Activated naive CD4-positive, alpha-beta T cell treated with anti-CD3 and anti-CD28 coated beads, Interleukin-2, amount 10 ng/mL, durations not matched to agents 7 days and 5 days (primary cell): ENCODE results near the gene RAB40B.

Experiments
- CTCF ChIA-PET: fragments of 350-600 bp; sonication (Branson Sonifier 250); formaldehyde crosslinking; loops from one replicate; lab custom pipeline; 2021; ENCODE audit warnings: antibody characterized with exemption; lab: Charles Lee
- DNase-seq: peaks from one replicate; pipeline ENCODE4 v3.0.0-alpha.2; 2020
- H3K27ac Mint-ChIP-seq: one replicate; pipeline ENCODE4 v1.8.0; 2021; ENCODE audit warnings: mild to moderate bottlenecking, moderate library complexity, mixed read lengths
- H3K27me3 Mint-ChIP-seq: one replicate; pipeline ENCODE4 v1.8.0; 2021; ENCODE audit warnings: mild to moderate bottlenecking, mixed read lengths
- H3K36me3 Mint-ChIP-seq: one replicate; pipeline ENCODE4 v1.8.0; 2021; ENCODE audit warnings: mixed read lengths
- H3K4me1 Mint-ChIP-seq: one replicate; pipeline ENCODE4 v1.8.0; 2021; ENCODE audit warnings: mixed read lengths
- H3K4me3 Mint-ChIP-seq: one replicate; pipeline ENCODE4 v1.8.0; 2021; ENCODE audit warnings: mild to moderate bottlenecking, moderate library complexity, mixed read lengths
- H3K9me3 Mint-ChIP-seq: one replicate; pipeline ENCODE4 v1.8.0; 2021; ENCODE audit warnings: mixed read lengths

The RAB40B gene

DNA sequence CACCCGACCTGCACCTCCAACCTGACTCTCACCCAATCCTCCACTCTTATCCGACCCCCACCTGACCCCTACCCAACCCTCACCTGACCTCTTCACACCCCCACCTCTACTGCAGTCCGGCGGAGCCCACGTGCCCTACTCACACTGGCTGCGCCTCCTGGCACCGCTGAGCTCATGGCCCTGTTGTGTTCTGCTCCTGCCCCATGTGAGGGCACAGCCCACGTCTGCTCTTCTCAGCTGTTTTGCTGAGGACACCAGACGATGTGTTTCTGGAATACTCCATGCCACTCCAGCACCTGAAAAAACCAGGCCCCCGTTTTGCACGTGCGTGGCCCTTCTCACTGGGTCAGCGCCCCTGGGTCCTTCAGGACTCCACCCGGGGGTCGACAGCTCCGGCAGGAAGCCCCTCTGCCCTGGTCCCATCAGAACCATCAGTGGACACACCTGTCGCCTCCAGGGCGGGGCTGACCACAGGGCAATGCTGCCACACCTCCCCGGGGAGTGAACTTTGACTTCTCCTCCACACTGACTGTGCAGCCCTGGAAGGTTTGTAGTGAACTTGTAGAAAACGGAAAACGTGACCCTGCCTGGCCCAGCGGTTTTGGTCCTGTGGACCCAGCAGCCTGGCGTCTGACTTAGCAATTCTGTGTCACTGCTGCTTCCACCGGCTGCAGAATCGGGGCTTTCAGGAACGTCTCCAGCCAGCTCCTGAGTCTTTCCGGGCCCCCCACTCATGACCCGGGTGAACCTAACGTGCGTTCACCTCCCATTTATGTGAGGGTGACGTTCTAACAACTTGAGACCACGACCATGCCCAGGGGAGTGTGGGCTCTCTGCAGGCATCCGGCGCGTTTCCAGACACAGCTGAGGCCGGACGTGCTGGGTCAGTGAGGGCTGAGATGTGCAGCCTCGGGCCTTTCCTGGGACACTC lies 5.7 kb upstream of the RAB40B start:
- H3K4me3 Mint-ChIP-seq: no peak overlapping the region
- DNase-seq: no peak
- peaks cover 3% of the 10 kb centered on the region for H3K4me1 Mint-ChIP-seq
- H3K27ac Mint-ChIP-seq: no peak overlapping the region
- H3K27me3 Mint-ChIP-seq: peaks cover 19% of the 10 kb centered on the region
- CTCF ChIA-PET: no interaction called here
- H3K9me3 Mint-ChIP-seq: no peaks in the 10 kb centered on the region
- H3K36me3 Mint-ChIP-seq: no peaks in the 10 kb centered on the region

DNA sequence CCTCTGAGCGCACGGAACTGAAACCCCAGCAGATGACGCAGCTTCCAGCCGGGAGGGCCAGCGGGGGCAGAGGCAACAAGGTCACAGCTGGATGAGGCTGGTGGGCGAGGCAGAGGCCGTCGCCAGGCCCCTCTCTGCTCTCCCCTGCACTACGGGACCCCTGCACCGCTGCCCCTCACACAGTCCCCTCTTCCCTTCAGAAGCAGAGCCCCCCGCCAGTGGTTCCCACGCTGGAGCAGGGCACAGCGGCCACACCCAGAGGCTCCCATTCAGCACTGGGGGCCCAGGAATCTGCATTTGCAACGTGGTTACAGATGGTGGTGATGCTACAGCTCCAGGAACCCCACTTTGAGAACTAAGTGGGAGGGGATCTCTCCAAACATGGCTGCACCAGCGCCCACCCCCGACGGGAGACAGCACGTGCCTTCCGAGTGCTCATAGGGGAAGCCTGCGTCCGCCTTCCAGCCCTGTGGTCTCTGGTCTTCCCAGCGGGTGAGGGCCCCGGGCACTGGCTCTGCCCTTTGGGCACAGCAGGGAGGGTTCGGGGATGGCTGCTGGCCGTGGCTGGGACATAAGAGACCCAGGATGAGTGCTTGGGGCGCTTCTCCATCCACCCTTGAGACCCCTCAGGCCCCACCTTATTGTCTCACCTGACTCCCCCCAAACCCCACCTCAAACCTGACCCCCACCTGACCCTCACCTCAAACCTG lies 4.7 kb upstream of the RAB40B start:
- Mint-ChIP-seq H3K27me3 (peaks cover 24% of the 10 kb centered on the region), H3K27ac (no peak overlapping the region), H3K4me1 (peaks cover 6% of the 10 kb centered on the region), H3K36me3 (no peaks in the 10 kb centered on the region), H3K9me3 (no peaks in the 10 kb centered on the region), H3K4me3 (no peak overlapping the region)
- CTCF ChIA-PET: no interaction called here
- DNase-seq: no peak

DNA sequence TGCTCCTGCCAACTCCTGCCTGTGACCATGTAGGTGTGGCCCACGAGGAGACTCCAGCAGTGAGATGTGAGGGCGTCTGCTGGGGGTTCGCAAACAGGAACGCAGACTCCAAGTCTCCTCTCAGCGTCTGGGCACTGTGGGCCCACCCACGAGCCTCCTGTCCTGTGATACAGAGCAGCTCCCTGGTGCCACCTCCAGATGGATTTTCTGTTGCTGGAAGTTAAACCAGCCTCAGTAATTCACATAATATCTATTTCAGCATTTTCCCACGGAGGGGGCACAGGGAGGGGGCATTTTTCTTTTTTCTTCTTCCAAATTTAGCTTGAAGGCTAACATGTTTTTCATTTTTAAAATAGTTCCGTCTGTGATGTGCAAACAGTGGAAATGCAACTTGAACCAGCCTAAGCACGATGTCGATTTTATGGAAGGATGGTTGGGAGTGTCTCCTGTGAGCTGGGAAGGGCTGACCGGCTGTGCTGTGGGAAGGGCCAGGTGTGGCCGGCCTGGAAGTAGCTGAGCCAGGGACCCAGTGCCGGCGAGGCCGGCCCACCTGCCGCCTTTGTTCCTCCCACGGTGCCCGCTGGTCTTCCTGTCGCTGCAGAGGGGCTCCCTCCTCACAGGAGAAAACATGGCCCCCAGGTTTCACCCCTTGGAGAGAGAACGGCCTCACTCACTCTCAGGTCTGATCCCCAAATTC lies 3.9 kb upstream of the RAB40B start:
- H3K4me1 Mint-ChIP-seq: peaks cover 4% of the 10 kb centered on the region
- no peak overlapping the region for H3K27ac Mint-ChIP-seq
- DNase-seq: no peak
- no peak overlapping the region for H3K4me3 Mint-ChIP-seq
- no peaks in the 10 kb centered on the region for H3K9me3 Mint-ChIP-seq
- CTCF ChIA-PET: no interaction called here
- peaks cover 29% of the 10 kb centered on the region for H3K27me3 Mint-ChIP-seq
- no peaks in the 10 kb centered on the region for H3K36me3 Mint-ChIP-seq

DNA sequence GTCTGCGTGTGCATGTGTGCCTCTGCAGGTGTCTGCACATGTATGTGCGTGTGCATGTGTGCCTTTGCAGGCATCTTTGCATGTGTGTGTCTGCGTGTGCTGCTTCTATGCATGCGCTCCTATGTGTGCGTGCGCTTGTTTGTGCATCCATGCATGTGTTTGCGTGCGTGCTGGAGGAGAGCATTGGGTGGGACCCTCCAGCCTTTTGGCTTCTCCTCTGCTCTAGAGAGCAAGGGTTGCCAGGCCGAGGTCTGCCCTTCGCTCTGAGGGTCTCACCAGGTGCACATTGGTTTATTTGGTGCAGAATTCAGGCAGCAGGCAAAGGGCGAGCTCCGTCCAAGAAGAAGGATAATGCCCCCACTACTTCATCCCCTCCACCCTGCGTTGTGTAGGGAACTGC lies 1.1 kb upstream of the RAB40B start:
- no peak overlapping the region for H3K27ac Mint-ChIP-seq
- peaks cover 50% of the 10 kb centered on the region for H3K27me3 Mint-ChIP-seq
- peaks cover 6% of the 10 kb centered on the region for H3K9me3 Mint-ChIP-seq
- no peak for DNase-seq
- peaks cover 4% of the 10 kb centered on the region for H3K4me1 Mint-ChIP-seq
- peak overlapping the region; percentile 77 for H3K4me3 Mint-ChIP-seq
- CTCF ChIA-PET: no interaction called here
- peaks cover 4% of the 10 kb centered on the region for H3K36me3 Mint-ChIP-seq

DNA sequence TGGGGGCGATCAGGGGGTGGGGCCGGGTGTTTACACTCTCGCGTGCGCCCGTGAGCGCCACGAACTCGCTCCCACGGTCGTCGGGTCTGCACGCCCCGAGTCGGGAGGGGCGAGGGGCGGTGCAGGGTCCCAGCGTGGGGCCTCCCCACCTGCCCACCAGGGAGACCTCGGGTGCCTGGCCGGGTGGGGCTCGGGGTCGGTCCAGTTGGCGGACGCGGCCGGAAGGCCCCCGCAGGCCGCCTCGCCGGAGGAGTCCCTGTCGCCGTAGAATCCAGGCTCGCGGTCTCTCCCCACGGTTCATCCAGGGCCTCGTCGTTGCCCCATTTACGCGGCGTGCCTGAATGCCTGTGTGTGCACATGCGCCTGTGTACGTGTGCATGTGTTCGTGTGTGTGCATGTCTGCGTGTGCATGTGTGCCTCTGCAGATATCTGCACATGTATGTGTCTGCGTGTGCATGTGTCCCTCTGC lies 510 bp upstream of the RAB40B start:
- H3K4me3 Mint-ChIP-seq: peak overlapping the region; percentile 77
- H3K27ac Mint-ChIP-seq: no peak overlapping the region
- CTCF ChIA-PET: no interaction called here
- peaks cover 6% of the 10 kb centered on the region for H3K36me3 Mint-ChIP-seq
- H3K27me3 Mint-ChIP-seq: peaks cover 52% of the 10 kb centered on the region
- H3K9me3 Mint-ChIP-seq: peaks cover 9% of the 10 kb centered on the region
- no peak for DNase-seq
- peaks cover 4% of the 10 kb centered on the region for H3K4me1 Mint-ChIP-seq

DNA sequence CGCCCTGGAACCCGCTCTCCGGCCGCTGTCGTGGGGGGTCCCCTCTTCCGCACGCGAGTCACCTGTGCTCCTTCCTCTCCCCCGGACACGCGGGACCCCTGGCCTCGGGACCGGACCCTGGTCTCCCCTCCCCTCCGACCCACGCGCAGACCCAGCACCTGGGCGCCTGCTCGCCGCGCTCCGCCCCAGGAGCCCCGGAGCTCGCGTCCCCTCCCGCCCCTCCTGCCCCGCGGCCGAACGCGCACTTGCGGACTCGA lies 762 bp downstream of the RAB40B start:
- DNase-seq: no peak
- H3K9me3 Mint-ChIP-seq: peaks cover 12% of the 10 kb centered on the region
- CTCF ChIA-PET: no interaction called here
- H3K27me3 Mint-ChIP-seq: peaks cover 52% of the 10 kb centered on the region
- H3K36me3 Mint-ChIP-seq: peaks cover 6% of the 10 kb centered on the region
- H3K4me1 Mint-ChIP-seq: peaks cover 4% of the 10 kb centered on the region
- H3K27ac Mint-ChIP-seq: no peak overlapping the region
- H3K4me3 Mint-ChIP-seq: peak overlapping the region; percentile 54

DNA sequence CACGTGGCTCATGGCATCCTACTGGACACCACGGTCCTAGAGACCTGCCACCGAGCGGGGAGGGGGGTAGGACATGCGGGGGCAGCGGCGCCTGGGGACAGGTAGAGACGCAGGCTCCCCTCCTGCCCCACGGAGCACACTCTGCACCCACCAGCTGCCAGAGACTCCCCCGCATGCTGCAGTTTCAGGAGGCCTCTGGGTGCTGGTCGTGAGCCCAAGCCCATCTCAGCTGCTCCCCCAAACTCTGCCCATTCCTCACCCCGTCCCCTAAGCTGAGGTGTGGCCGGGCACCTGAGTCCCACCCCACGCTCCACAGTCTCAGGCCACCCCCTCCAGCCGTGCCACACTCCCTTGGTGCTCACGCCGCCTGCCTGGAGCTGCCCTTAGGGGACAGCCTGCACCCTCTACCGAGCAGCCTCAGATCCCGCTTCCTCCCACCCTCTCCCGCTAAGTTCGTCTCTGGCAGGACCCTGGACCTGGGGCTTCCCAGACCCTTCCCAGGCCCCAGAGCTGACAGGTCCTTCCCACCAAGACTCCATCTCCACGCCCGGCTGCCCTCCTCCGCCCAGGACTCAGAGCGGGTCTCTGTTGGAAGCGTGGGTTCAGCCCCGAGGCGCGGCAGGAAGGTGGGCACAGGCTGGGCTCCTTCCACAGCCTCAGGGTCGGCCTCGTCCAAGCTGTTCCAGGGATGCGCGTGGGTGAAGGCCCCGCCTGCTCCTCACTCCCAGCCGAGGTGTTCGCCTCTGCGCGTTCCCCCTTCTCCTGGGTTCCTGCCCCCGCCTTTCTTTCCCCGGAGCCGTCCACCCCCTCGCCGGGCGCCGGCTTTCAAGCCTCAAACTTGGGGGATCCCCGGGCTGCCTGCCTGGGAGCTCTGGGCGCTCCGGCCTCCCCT lies 1.3 kb downstream of the RAB40B start:
- Mint-ChIP-seq H3K4me1 (peaks cover 4% of the 10 kb centered on the region), H3K9me3 (peaks cover 12% of the 10 kb centered on the region), H3K27ac (no peak overlapping the region), H3K36me3 (peaks cover 6% of the 10 kb centered on the region), H3K27me3 (peaks cover 52% of the 10 kb centered on the region), H3K4me3 (peak overlapping the region; percentile 54)
- CTCF ChIA-PET: no interaction called here
- DNase-seq: peak; percentile 34

DNA sequence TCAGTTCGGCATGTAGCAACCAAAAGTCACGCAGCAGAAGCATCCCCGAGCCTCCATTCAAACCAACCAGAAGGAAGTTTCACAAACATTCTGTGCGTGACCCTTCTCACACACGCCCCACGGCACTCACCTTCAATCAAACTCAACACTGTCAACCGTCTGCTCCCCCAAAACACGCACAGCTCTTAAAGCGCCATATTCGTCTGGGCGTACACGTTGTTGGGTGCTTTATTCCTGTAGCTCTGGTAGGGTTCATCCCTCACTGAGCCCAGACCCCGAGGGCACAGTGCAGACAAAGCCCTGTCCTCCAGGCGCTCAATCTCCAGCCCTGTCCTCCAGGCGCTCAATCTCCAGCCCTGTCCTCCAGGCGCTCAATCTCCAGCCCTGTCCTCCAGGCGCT lies 2.2 kb downstream of the RAB40B start:
- peaks cover 52% of the 10 kb centered on the region for H3K27me3 Mint-ChIP-seq
- H3K27ac Mint-ChIP-seq: peak overlapping the region; percentile 20
- peaks cover 4% of the 10 kb centered on the region for H3K4me1 Mint-ChIP-seq
- peaks cover 12% of the 10 kb centered on the region for H3K9me3 Mint-ChIP-seq
- CTCF ChIA-PET: no interaction called here
- peaks cover 6% of the 10 kb centered on the region for H3K36me3 Mint-ChIP-seq
- H3K4me3 Mint-ChIP-seq: peak overlapping the region; percentile 7
- no peak for DNase-seq

DNA sequence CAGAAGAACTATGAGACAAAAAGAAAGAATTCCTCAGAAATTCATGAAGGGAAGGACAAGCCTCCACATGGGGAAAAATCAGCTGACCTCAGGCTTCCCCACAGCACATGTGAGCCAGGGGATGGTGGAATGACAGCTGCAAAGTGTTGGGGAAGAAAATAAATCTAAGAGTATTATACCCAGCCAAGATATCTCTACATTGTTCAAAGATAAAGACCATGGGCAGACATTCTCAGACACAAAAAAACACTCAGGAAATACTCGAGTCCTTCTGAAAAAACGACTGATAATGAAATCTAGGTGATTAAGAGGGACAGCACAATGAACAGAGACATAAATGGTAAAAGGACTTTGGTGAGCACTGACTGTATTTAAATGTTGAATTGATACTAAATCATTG lies 3.9 kb downstream of the RAB40B start:
- H3K4me3 Mint-ChIP-seq: no peak overlapping the region
- H3K27ac Mint-ChIP-seq: no peak overlapping the region
- H3K9me3 Mint-ChIP-seq: peaks cover 12% of the 10 kb centered on the region
- H3K4me1 Mint-ChIP-seq: peaks cover 4% of the 10 kb centered on the region
- peaks cover 43% of the 10 kb centered on the region for H3K27me3 Mint-ChIP-seq
- no peak for DNase-seq
- CTCF ChIA-PET: interaction anchor here (0.6 kb wide), 1 partner anchor 40 kb away, joined by 3 read pairs; no protein-coding TSS in a partner anchor
- H3K36me3 Mint-ChIP-seq: peaks cover 6% of the 10 kb centered on the region

DNA sequence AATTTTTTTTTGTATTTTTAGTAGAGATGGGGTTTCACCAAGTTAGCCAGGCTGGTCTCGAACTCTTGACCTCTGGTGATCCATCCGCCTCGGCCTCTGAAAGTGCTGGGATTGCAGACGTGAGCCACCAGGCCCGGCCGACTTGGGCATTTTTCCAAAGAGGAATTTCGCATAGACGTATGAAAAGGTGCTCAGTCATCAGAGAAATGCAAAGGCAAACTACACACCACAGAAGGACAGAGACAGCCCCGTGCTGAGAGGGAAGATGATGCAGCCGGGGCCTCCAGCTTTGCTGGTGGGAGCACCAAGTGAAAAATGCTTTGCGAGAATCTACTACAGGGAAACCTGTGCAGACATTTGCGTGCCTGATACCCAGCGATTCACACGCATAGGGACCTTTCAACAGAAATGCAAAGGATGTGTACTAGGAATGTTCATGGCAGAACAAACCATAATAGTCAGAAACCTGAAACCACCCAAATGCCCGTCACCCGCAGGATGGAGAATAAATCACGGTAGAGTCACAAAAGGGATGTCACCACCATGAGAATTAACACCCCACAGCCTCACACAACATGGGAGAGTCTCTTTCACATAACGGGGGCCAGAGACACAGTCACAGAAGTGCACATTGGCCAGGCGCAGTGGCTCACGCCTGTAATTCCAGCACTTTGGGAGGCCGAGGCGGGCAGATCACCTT lies 5.2 kb downstream of the RAB40B start:
- Mint-ChIP-seq H3K9me3 (peaks cover 12% of the 10 kb centered on the region), H3K4me1 (no peaks in the 10 kb centered on the region), H3K4me3 (no peak overlapping the region), H3K27ac (no peak overlapping the region), H3K36me3 (peaks cover 6% of the 10 kb centered on the region), H3K27me3 (peaks cover 36% of the 10 kb centered on the region)
- CTCF ChIA-PET: no interaction called here
- DNase-seq: no peak

DNA sequence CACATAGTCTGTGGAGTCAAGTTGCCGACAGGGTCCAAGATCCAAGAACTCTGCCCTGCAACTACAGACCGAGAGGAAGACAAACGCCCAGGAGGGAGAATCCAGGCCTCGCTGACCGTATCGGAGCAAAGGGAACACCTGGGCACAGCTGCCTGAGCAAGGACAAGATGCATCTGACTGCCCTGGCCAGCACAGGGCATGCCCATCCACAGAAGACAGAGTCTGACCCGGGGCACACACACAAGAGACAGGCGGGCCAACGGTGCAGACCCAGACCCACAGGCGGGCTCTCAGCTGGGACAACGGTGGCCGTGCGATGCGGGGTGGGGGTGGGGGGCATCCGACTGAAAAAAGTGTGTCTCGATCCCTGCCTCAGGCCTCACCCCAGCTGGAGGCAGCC lies 6.2 kb downstream of the RAB40B start:
- Mint-ChIP-seq H3K36me3 (peaks cover 6% of the 10 kb centered on the region), H3K9me3 (peaks cover 12% of the 10 kb centered on the region), H3K27ac (no peak overlapping the region), H3K4me3 (no peak overlapping the region), H3K4me1 (no peaks in the 10 kb centered on the region), H3K27me3 (peaks cover 29% of the 10 kb centered on the region)
- no peak for DNase-seq
- CTCF ChIA-PET: no interaction called here

DNA sequence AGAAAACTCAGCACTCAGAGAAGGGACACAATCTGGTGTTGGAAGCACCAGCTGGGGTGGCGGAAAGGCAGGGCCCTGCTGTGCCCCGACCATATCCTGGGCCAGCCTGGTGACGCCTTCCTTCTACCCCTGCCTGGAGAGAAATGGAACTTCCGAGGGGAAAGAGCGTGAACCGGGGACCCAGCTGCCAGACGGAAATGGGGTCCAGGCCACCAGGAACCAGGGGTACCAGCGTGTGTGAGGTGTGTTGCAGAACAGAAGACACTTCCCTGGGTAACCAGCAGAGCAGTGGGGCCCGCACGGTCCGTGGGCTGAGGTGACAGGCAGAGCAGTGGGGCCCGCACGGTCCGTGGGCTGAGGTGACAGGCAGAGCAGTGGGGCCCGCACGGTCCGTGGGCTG lies 6.8 kb downstream of the RAB40B start:
- no peak for DNase-seq
- H3K4me1 Mint-ChIP-seq: no peaks in the 10 kb centered on the region
- CTCF ChIA-PET: no interaction called here
- no peak overlapping the region for H3K4me3 Mint-ChIP-seq
- H3K9me3 Mint-ChIP-seq: peaks cover 12% of the 10 kb centered on the region
- peaks cover 6% of the 10 kb centered on the region for H3K36me3 Mint-ChIP-seq
- H3K27ac Mint-ChIP-seq: no peak overlapping the region
- H3K27me3 Mint-ChIP-seq: peaks cover 24% of the 10 kb centered on the region

DNA sequence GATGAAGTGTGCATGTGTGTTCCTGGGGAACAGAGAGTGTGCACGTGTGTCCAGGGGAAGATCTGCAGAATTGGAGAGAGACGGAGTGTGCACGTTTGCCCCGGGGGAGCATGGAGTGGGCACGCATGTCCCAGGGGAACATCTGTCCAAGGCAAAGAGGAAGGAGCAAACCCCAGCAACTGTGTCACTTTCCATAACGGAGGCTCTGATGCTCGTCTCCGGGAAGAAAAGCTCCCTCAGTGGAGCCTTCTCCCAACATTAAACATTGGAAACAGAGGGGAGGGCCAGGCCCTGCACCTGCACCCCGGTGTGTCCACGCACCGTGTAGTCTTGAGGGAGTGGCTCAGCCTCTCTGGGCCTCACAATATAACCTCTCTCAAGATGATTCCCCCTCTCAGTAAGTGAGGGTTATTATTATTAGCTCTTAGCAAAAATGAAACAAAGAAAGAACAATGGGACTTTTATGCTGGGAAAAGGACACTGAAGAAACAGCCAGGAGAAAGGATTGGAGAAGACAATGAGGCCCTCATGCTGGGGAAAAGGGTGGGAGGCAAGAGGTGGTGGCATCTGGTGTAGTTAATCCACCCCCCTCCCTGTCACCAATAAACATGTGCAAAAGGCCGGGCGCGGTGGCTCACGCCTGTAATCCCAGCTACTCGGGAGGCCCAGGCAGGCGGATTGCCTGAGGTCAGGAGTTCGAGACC lies 7.6 kb downstream of the RAB40B start:
- H3K27me3 Mint-ChIP-seq: peaks cover 16% of the 10 kb centered on the region
- no peaks in the 10 kb centered on the region for H3K4me1 Mint-ChIP-seq
- H3K9me3 Mint-ChIP-seq: peaks cover 12% of the 10 kb centered on the region
- DNase-seq: no peak
- no peak overlapping the region for H3K4me3 Mint-ChIP-seq
- no peak overlapping the region for H3K27ac Mint-ChIP-seq
- CTCF ChIA-PET: no interaction called here
- H3K36me3 Mint-ChIP-seq: peaks cover 6% of the 10 kb centered on the region
